HG03342 (cell line): ENCODE measurements around the gene IBA57.

Experiments used
- ATAC-seq: cut with Tn5 transposase; IDR thresholded peaks from one replicate; pipeline ENCODE4 v1.9.1; 2021; ENCODE audit warnings: mild to moderate bottlenecking, moderate library complexity; ENCODE audit not compliant: unreplicated experiment

Gene IBA57

DNA sequence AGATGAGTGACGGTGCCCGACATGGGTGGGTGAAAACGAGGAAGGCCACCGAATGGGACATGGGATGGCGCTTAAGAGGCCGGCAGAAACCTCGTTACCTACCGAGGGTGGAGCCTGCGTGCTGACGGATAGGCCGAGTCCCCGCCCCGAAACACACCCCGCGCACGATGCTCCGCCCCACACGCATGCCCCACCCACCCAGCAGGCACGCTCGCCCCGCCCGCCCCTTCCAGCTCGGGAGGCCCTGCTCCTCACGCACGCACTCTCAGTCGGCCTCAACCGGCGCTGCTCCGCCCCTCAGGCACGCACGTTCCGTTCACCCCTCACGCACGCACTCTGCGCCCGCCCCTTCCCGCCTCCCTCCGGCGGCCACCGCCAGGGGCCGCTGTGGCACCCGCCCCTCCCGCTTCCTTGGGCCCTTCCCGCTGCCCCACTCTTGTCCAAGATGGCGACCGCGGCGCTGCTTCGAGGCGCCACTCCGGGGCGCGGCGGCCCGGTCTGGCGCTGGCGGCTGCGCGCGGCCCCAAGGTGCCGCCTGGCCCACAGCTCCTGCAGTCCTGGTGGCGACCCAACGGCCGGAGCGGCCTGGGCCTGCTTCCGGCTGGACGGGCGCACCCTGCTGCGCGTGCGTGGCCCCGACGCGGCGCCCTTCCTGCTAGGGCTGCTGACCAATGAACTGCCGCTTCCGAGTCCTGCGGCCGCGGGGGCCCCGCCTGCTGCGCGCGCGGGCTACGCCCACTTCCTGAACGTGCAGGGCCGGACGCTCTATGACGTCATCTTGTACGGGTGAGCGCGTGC, at the start of gene IBA57:
IBA57 (plus strand) TSS at position 433 of the 798 bp plus-strand sequence; CDS start at position 446, 13 bp downstream.
- peak; percentile 77 for ATAC-seq

DNA sequence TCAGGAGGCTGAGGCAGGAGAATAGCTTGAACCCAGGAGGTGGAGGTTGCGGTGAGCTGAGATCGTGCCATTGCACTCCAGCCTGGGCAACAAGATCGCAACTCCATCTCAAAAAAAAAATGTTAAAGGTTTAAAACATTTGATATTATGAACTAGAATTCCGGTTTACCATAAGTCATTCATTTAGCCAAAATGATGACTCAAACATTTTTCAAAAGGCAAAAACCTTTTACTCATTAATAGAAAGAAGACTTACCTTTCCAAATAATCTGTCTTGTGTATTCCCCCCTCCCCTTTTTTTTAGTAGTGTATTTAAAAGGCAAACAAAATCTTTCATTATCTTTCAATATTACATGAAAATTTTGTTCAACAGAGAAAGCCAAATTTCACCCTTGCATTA, 48.3 kb upstream of the IBA57 start:
- ATAC-seq: no peak

DNA sequence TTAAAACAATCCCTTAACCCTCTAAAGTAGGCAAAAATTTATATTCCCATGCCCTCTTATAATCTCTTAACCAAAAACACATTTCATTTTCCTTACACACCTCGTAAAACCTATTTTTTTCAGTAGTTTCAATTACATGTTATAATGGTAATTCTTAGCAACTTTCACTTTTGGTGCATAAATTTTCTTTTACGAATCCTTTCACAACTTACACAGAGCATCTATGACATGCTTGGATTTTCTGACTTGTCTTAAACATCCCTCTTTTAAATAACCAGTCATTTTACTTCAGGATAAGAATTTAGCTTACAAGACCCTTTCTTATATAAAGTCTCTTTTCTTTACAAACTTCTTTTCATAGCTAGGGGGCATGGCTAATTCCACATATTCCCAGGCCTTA, 47.6 kb upstream of the IBA57 start:
- ATAC-seq: no peak

DNA sequence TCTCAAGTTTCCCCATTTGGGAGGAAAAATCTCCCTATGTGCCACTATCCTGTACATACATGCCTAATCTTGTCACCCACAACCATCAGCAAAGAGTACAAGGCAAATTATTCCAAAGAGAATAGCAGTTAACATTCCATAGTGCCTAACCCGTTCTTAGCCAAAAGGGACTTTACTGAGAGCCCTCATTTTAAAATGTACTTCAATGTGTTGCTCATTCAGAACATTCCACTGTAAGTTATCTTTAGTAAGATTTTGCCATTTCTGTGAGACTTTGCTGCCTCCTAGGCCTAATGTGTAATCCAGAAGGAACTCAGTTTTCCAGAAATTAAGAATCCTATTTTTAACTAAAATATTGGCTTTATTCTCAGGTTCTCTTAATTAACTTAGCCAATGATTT, 45.3 kb upstream of the IBA57 start:
- no peak for ATAC-seq

DNA sequence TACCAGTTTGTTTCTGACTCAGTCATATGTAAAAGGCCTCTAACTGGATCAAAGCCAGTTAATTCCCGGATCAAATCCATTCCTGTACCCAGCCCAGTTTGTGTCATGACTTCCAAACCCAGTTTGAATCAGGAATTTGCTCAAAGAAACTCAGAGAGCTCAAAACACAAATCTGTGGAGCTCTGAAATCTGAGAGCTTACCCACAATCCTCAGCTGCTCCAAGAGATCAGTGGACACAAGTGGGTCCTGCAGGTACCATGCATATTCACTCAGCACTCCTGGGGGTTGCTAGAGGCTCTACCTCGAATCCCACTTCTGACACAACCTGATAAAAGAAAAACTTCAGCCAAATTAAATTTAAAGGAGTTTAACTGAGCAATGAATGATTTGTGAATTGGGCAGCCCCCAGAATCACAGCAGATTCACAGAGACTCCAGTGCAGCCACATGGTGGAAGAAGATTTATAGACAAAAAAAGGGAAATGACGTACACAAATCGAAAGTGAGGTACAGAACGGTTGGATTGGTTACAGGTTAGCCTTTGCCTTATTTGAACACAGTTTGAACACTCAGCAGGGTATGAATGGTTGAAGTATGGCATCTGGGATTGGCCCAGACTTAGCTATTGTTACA, 44.6 kb upstream of the IBA57 start:
- ATAC-seq: no peak

DNA sequence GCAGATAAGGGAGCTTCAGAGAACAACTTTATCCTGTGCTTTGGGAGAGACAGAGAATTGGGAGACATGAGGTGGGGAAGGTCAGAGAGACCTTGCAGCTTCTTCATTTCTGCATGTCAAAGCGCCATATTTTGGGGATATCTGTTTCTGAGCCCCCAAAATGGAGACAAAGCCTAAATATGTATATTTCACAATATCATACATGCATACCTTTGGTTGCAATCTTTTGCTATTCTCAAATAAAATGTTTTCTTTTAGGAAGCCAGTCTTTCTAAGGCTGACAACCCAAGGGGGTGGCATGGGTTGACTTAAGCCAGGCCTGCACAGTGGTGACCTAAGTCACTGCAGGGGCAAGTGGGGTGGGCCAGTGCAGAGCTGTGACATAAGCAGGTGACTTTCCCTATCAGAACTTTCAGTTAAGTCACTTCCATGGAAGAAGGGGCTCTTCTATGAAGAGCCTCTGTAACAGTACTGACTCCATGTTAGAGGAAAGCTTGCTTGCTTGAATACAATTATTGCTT, 42.6 kb upstream of the IBA57 start:
- no peak for ATAC-seq

DNA sequence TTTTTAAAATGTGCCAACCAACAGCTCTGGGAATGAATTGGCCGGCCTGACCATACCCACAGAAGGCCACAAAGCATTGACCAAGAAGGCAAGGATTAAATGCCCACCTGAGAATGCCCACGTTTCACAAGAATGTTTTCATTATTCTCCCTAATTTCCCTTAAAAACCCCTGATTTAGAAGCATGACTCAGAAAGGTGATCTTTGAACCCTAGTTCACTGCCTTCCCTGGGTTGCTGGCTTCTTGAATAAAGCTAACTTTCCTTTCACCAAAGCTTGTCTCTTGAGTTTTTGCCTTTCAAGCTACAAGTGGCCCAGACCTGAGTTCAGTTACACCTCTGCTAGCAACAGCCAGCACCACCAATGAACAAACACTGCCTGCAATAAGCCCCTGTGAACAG, 42.1 kb upstream of the IBA57 start:
- ATAC-seq: no peak

DNA sequence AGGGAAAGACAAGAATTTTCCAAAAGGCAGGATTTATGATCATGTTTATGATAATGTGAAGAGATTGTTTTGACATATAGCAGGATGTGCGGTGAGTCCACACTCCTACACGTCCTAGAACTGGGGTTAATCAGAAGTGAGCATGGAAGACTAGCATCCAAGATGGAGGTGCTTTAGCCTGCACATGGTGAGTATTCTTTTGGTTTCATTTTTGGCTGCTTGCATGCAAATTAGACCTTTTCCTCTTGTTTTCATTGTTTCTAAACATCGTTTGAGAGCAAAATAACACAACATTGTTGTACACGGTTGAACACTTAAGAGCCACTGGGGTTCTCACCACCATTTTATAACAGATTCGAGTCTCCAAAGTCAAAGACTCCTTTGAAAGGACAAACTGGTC, 40.4 kb upstream of the IBA57 start:
- ATAC-seq: no peak

DNA sequence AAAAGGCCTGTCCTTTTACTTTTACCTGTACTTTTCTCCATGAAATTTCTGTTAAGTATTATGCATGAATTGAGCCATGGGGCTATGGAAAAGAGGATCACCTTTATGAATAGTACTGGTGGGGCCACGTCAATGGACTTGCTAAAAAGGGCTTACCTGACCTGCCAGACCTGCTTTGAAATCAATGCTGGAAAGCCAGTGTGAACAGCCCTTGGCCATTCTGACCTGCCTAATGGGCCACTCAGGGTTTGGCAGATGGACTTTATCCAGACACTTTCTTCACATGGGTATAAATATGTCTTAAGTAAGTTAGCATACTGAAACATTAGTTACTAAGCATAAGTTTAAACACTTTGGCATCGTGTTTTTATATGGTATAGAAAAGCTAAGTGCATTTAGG, 33.8 kb upstream of the IBA57 start:
- no peak for ATAC-seq

DNA sequence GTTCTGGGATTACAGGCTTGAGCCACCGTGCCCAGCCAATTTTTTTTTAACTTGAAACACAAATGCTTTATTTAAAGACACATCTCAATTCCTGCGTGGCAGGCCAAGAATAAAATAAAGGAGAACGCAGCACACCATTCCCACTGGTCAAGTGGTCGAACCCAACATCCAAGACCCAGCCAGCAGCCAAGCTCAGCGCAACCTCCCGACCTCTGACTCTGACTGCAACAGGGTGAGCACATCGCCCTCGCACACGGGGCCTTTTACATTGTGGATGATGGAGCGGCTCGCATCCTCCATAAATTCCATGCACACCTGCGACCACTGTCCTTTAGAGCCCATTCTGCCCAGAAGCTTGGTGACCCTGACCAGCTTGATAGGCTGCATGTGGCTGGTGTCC, 31.0 kb upstream of the IBA57 start:
- no peak for ATAC-seq

DNA sequence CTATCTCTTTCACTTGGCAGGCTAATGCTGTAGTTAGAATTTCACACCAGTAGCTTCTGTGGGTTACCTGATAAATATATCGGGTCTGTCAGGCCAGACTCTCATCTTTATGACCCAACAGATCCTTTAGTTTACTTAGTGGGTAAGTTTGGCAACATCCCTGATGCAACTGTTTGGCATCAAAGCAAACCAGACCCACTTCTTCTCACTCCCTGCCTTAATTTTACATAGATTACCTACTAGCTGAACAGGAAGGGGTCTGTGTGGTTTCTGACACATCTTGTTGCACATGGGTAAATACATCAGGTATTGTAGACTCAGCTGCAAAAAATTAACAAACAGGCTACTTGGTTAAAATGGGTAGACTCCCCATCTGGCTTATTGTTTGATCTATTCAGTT, 28.7 kb upstream of the IBA57 start:
- ATAC-seq: no peak

DNA sequence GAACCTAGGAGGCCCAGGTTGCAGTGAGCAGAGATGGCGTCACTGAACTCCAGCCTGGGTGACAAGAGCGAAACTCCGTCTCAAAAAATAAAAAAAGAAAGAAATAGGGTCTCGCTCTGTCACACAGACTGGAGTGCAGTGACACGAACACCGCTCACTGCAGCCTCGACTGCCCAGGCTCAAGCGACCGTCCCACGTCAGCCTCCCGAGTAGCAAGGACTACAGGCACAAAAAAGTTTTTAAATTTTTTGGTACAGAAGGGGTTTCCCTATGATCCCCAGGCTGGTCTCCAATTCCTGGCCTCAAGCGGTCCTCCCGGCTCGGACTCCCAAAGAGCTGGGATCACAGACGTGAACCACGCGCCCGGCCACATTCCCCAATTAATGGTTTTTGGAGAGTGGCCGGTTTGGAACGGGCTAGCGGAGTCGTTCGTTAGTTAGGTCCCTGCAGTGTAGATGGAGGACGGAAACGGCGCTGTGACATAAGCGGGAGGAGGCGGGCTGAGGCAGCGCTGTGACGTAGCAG, 26.1 kb upstream of the IBA57 start:
- no peak for ATAC-seq

DNA sequence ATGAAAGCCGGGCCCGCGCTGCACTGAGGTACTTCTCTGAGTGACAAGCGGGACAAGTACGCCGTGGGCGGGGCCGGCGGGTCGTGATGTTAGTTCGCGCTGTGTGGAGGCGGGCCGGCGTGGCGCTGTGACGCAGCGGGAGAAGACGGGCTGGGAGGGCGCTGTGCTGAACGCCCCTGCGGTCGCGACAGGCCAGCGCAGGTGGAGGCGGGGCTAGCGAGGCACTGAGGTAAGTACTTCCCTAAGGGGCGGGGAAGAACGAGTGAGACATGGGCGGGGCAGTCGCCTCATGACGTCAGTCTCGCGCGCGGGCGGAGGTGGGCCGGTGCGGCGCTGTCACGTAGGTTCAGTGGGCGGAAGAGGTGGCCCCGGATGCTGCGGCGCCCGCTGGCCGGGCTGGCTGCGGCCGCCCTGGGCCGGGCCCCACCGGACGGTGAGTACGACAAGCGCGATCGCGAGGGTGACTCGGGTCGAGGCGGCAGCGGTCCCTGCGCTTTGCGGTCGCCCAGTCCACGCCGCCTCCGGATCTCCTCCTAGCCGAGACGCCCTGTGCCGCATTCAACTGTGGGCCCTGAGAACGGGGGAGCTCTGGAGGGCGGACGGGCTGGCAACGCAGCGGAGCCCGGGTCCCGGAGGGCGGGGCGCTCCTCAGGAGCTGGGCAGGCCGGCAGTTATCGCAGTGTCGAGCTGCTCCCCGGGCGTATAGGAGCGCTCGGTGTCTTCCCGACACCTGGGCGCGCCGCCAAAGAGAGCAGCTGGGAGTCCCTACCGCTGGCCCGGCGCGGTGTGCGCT, 25.5 kb upstream of the IBA57 start, which contains the start of gene GUK1:
GUK1 (plus strand) TSS at position 349 of the 793 bp plus-strand sequence; CDS start at position 373, 24 bp downstream.
- ATAC-seq: peak; percentile 89

DNA sequence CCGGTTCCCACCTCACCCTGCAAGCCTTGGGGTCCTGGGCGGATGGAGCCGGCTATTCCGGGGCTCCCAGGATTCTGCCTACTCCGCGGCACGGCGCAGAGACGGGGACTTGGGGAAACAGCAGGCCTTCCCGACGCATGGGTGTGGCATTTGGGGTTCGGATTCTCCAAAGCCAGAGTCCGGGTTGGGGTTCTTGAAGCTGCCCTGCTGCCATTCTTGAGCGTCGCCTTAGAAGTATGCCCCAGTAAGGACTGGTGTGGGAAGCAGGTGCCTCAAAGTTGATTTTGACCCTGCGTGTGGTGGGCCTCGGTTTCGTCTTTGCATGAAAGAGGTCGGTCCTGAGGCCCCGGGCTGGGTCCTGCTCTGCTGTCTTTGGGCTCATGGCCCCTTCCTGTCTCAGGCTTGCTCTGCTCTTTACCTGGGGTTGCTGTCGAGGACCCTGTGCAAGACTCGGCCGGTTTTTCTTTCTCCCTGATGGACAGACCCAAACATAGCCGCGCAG, 24.8 kb upstream of the IBA57 start:
- no peak for ATAC-seq

DNA sequence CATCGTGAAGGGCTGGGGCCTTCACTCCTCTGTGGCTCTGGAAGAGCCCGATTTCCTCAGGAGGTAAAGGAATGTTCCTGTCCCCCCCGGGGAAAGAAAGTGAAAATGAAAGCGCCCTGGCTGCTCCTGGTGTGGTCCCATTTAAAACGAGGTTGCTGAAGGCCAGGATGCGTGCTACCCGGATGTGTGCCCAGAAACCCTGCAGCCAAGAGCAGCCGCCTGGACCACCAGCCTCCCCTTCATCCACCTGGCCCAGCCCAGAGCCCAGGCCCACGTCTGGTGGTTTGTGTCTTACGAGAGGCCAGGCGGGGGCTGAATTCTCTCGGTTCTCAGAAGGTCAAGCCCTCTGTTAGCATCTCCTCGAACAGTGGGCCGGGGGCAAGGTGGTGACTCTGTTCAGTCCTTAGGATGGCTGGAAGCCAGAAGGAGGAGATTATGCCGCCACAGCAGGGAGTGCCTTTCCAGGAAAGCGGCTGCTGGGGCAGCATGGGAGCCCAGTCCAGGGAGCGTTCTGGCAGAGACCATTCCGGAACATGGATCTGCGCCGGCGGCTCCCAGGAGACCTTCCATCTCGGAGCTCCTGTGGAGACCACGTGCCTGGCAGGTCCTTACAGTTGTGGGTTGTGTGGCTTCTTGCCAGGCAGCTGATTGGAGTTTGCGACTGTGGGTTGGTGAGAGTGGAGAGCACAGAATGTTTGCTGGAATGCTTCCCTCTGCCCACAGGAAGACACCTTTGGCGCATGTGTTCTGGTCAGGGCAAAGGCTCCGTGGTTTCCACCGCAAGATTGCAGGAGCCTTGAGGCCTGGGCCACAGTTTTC, 24.2 kb upstream of the IBA57 start:
- ATAC-seq: no peak

DNA sequence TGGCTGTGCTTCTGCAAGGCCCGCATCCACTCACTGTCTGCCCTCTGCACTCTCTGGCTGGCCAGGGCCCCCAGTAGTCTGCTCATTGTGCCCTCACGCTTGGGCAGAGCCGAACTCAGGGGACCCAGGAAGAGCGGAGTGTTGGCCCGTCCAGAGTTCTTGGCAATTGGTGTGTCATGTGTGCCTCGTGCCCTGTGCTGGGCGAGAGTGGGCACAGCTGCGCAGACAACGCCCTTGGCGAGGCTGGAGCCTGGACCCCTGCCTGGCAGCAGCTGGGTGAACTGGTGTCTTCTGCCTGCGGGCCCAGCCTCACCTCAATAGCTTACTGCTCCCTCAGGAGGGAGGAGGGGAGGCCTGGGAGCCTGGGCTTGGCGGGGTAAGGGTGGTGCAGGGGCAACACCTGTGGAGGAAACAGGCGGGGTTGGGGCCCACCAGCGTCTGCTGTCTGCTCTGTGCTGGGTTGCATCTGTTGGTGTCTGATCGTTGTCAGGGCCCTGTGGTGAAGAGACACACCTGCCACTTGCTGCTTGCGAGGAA, 23.4 kb upstream of the IBA57 start:
- no peak for ATAC-seq

DNA sequence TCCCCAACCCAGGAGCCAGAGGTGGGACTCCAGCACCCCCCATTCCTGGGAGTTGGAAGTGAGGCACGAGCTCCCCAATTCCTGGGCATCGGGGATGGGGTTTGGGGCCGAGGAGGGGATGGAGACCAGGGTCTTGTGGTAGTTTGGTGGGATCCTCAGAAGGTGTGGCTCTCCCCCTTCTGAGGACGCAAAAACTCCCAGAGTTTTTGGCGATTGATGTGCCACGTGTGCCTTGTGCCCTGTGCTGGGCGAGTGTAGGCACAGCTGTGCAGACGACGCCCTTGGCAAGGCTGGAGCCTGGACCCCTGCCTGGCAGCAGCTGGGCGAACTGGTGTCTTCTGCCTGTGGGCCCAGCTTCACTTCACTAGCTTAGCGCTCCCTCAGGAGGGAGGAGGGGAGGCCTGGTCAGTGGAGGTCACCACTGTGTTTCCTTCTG, 22.9 kb upstream of the IBA57 start:
- no peak for ATAC-seq

DNA sequence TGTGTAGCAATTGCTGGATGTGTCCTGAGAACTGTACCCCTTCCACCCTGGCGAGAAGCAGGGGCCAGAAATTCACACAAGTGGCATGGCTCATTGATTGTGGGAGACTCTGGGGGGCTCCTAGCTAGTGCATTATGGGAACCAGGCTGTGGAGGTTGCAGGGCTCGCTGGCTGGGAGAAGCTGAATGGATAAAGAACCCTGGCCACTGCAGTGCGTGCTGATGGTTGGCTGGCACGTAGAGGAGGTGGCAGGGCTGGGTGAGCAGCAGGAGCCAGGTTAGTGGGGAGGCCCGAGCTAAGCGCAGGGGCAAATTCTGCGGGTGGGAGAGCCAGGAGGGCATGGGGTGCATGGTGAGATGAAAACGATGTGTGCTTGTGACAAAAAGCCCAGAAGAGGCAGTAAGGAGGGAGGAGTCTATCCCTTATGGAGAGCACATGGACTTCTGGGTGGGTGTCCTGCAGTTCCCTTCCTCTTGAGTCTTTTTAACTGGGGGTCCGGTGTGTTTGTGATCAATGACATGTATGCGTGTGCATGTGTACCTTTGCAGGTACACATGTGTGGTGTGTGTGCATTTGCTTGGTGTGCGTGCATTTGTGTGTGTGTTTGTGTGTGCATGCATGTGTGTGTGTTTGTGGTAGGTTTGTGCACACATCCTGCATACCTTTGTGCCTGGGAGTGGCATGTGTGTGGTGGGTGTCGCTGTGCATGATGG, 22.0 kb upstream of the IBA57 start:
- no peak for ATAC-seq
